ENCODE data around the gene CHGA. TPM values are rescaled to one million over a fixed set of nuclear protein-coding genes. Genes with fewer than 3 reads are reported as not detected.

CHGA gene
- total RNA-seq, 1 experiment from 2014 or later, result not detected

GRCh38 chr14:92922155-92922735 is 705 bp upstream of the CHGA start:
- TF ChIP-seq CTCF (conservative IDR thresholded peaks at IDR 0.05) (no peak), EZH2 (IDR thresholded peaks at IDR 0.05; ENCODE audit: low read depth) (no peak)
- intact Hi-C loops (cut with micrococcal nuclease; ENCODE audit: unreplicated experiment), result no loop called here
- peaks cover 14% of the 10 kb centered on the region for H3K4me1 ChIP-seq (replicated peaks; ENCODE audit: insufficient read depth)
- no peaks in the 10 kb centered on the region for H3K27me3 ChIP-seq (ENCODE audit: insufficient read depth, low read depth)
- POLR2A ChIA-PET (ENCODE audit: unreplicated experiment), result no interaction called here
- no peaks in the 10 kb centered on the region; the same call in 1 of the 2 replicates for H4K20me1 ChIP-seq (ENCODE audit: insufficient read depth)
- H2AFZ ChIP-seq, result no peak overlapping the region
- no peak overlapping the region for H3K4me3 ChIP-seq
- H3K9me2 ChIP-seq (ENCODE audit: insufficient read depth), result no peaks in the 10 kb centered on the region
- no peaks in the 10 kb centered on the region for H3K9me3 ChIP-seq (ENCODE audit: insufficient read depth, low read depth)
- no peak overlapping the region for H3K27ac ChIP-seq
- no TSS peak for BruUV-seq (replicated peaks)
- CTCF ChIA-PET, result no interaction called here
- H3K36me3 ChIP-seq (ENCODE audit: low read depth), result no peaks in the 10 kb centered on the region
- no peak for DNase-seq
- H3K4me2 ChIP-seq, result no peak overlapping the region
- no peaks in the 10 kb centered on the region for H3K79me2 ChIP-seq (ENCODE audit: low read depth)
- H3F3A ChIP-seq (ENCODE audit: insufficient read depth, low read depth), result peaks cover 16% of the 10 kb centered on the region; the same call in 1 of the 2 replicates

GRCh38 chr14:92923744-92924103 is 774 bp downstream of the CHGA start:
- Histone ChIP-seq H3K4me2 (no peak overlapping the region), H3F3A (ENCODE audit: insufficient read depth, low read depth) (peaks cover 27% of the 10 kb centered on the region; the same call in 1 of the 2 replicates), H3K9me3 (ENCODE audit: insufficient read depth, low read depth) (no peaks in the 10 kb centered on the region), H3K9me2 (ENCODE audit: insufficient read depth) (no peaks in the 10 kb centered on the region), H3K36me3 (ENCODE audit: low read depth) (no peaks in the 10 kb centered on the region), H3K4me3 (no peak overlapping the region), H2AFZ (no peak overlapping the region), H3K4me1 (replicated peaks; ENCODE audit: insufficient read depth) (peaks cover 21% of the 10 kb centered on the region), H3K27ac (no peak overlapping the region), H3K27me3 (ENCODE audit: insufficient read depth, low read depth) (no peaks in the 10 kb centered on the region), H4K20me1 (ENCODE audit: insufficient read depth) (no peaks in the 10 kb centered on the region), H3K79me2 (ENCODE audit: low read depth) (no peaks in the 10 kb centered on the region)
- CTCF ChIA-PET, result no interaction called here
- TF ChIP-seq CTCF (conservative IDR thresholded peaks at IDR 0.05) (no peak), EZH2 (IDR thresholded peaks at IDR 0.05; ENCODE audit: low read depth) (no peak)
- no TSS peak for BruUV-seq (replicated peaks)
- no peak for DNase-seq
- intact Hi-C loops (cut with micrococcal nuclease; ENCODE audit: unreplicated experiment), result no loop called here
- POLR2A ChIA-PET (ENCODE audit: unreplicated experiment), result no interaction called here

DNA sequence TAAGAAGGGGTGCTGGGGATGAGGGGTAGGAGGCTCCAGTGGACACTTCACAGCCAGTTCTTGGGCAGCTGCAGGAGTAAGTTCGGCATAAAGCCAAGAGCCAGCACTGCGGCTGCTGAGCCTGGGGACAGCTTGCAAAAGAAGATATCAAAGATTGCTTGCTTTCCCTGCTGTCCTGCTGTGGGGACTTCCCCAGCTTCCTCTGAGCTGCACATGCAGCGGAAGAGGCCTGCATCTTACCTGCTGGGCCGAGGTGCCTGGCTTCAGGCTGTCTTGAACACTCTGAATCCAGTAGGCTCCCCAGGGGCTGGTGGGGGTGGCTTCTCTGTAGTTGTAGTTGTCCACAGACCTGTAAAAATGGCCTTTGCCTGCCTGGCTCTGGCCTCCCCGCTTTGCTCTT is 1.3 kb downstream of the CHGA start:
- Histone ChIP-seq H3K27me3 (ENCODE audit: insufficient read depth, low read depth) (no peaks in the 10 kb centered on the region), H3K9me2 (ENCODE audit: insufficient read depth) (no peaks in the 10 kb centered on the region), H3K79me2 (ENCODE audit: low read depth) (no peaks in the 10 kb centered on the region), H2AFZ (no peak overlapping the region), H3K4me1 (replicated peaks; ENCODE audit: insufficient read depth) (peaks cover 21% of the 10 kb centered on the region), H3F3A (ENCODE audit: insufficient read depth, low read depth) (peaks cover 27% of the 10 kb centered on the region), H3K4me2 (no peak overlapping the region), H3K9me3 (ENCODE audit: insufficient read depth, low read depth) (no peaks in the 10 kb centered on the region), H3K4me3 (no peak overlapping the region), H3K36me3 (ENCODE audit: low read depth) (no peaks in the 10 kb centered on the region), H3K27ac (no peak overlapping the region), H4K20me1 (ENCODE audit: insufficient read depth) (no peaks in the 10 kb centered on the region)
- POLR2A ChIA-PET (ENCODE audit: unreplicated experiment), result no interaction called here
- no peak for DNase-seq
- TF ChIP-seq CTCF (conservative IDR thresholded peaks at IDR 0.05) (no peak), EZH2 (IDR thresholded peaks at IDR 0.05; ENCODE audit: low read depth) (no peak)
- CTCF ChIA-PET, result no interaction called here
- intact Hi-C loops (cut with micrococcal nuclease; ENCODE audit: unreplicated experiment), result no loop called here
- BruUV-seq (replicated peaks), result no TSS peak

Measured in PC-9 (cell line).